PC-3 (cell line): ENCODE measurements around the gene ECEL1.

Experiments used
- CTCF ChIP-seq: fragments of 300-600 bp; sonication (generic); conservative IDR thresholded peaks from 2 replicates; pipeline ENCODE4 v1.5.1; 2017; ENCODE audit warnings: antibody characterized with exemption, low read depth, mild to moderate bottlenecking, low read length
- EZH2 ChIP-seq: fragments of 300-600 bp; sonication (generic); IDR thresholded peaks from one replicate; pipeline ENCODE4 v1.6.1; 2017; ENCODE audit warnings: antibody characterized with exemption, mild to moderate bottlenecking, low read length; ENCODE audit not compliant: unreplicated experiment
- EZH2phosphoT487 ChIP-seq: fragments of 300-600 bp; sonication (generic); IDR thresholded peaks from 2 replicates; pipeline ENCODE4 v1.6.1; 2018; ENCODE audit warnings: mild to moderate bottlenecking, antibody characterized with exemption, low read length, borderline replicate concordance

DNA sequence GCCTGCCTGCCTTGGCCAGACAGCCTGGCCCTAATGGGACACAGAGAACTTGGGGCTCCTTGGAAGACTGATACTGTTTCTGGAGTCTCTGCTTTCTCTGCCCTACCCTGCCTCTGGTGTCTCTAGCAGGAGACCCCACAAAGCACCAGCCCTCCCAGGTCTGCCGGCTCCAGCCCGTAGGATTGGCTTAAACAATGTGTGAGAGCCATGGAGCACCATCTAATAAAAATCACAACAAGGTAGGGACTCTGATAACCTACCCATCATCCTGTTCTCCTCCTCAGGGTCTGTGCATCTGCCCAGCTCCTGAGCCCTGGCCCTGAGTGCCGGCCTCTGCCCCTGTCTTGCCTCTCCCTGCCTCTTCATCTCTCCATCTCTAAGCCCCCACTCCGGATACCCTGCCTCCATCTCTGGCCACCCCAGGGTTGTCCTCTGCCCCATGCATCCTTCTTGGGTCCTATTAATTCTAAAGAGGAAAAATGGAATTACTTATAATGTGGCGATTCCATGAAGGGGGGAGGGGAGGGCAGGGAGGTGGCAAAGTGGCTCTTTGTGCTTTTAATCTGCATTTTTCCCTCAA lies 1.2 kb upstream of the ECEL1 start:
- TF ChIP-seq CTCF (no peak), EZH2phosphoT487 (no peak), EZH2 (no peak)
